RWPE2 (cell line): ENCODE measurements around the gene PKNOX2.

Experiments used
- ATAC-seq: fragments of 200-7000 bp; cut with Tn5 transposase; 3 replicates; pipeline ENCODE4 v1.9.1; 2021; ENCODE audit warnings: low read depth
- DNase-seq: peaks from one replicate; pipeline ENCODE4 v3.0.0-alpha.2; 2020; ENCODE audit warnings: low spot score
- H3K27ac ChIP-seq: fragments of 450-650 bp; 2 replicates; pipeline ENCODE4 v1.5.1; 2017; ENCODE audit warnings: mild to moderate bottlenecking; ENCODE audit not compliant: poor library complexity, severe bottlenecking
- H3K27me3 ChIP-seq: fragments of 250-450 bp; sonication (Bioruptor Pico); 2 replicates; pipeline ENCODE4 v1.5.1; 2021; ENCODE audit warnings: mild to moderate bottlenecking, moderate library complexity; ENCODE audit not compliant: insufficient read depth, poor library complexity, severe bottlenecking
- H3K36me3 ChIP-seq: fragments of 250-450 bp; sonication (Bioruptor Pico); 2 replicates; pipeline ENCODE4 v1.5.1; 2020; ENCODE audit warnings: low read depth, mild to moderate bottlenecking, moderate library complexity
- H3K4me1 ChIP-seq: fragments of 250-450 bp; sonication (Bioruptor Pico); 2 replicates; pipeline ENCODE4 v1.5.1; 2021; ENCODE audit warnings: mild to moderate bottlenecking, moderate library complexity; ENCODE audit not compliant: insufficient read depth, poor library complexity, severe bottlenecking
- H3K4me3 ChIP-seq: fragments of 250-450 bp; sonication (Bioruptor Pico); 2 replicates; pipeline ENCODE4 v1.5.1; 2021; ENCODE audit warnings: mild to moderate bottlenecking, moderate library complexity; ENCODE audit not compliant: severe bottlenecking
- H3K9me3 ChIP-seq: fragments of 250-450 bp; sonication (Bioruptor Pico); 2 replicates; pipeline ENCODE4 v1.5.1; 2021; ENCODE audit warnings: mild to moderate bottlenecking, moderate library complexity; ENCODE audit not compliant: severe bottlenecking
- TF ChIP-seq, protein P1 (sequence below): fragments of 450-650 bp; IDR thresholded peaks from one replicate; pipeline ENCODE4 v1.5.1; 2017; ENCODE audit warnings: mild to moderate bottlenecking, moderate library complexity; ENCODE audit not compliant: poor library complexity, severe bottlenecking

Gene PKNOX2

DNA sequence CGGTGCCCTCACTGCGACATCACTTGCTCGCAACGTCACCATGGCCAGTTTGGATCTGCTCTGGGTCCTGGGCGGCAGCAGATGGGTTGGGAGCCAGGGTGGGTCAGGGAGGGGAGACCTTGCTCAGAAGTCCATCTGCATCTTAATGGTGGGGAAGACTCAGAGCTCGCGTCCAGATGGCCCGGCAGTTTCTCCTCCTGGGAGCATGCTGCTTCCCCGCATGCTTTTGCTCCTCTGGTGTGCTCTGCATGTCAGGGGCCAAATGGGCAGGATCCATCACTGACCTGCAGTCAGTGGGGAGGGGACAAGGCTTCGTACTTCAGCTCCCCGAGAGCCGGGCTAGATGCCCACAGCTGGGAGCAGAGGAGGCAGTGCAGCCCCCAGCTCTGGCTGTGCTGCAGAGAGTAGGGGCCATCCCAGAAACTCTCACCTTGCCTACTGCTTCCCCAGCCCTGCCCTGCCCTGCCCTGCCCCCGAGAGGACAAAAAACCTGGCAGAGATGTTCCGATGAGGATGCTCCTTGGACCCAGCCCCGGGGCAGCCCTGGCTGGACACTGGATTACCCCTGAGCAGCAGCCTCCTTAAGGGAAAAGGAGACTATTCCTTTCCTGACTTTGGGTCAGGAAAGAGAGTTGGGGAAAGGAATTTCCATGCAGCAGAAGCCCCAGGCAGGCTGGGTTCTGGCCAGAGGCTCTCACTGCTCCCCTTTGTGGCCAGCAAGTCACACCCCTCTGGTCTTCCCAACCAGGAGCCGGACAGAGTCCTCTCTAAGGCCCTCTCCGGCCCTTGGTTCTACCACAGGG, 149.9 kb downstream of the PKNOX2 start:
- Histone ChIP-seq H3K9me3 (no peaks in the 10 kb centered on the region), H3K4me3 (no peak overlapping the region), H3K36me3 (no peaks in the 10 kb centered on the region), H3K27ac (no peak overlapping the region), H3K27me3 (no peaks in the 10 kb centered on the region), H3K4me1 (no peaks in the 10 kb centered on the region)
- ATAC-seq (no peak), DNase-seq (no peak)
- TF ChIP-seq, protein P1, sequence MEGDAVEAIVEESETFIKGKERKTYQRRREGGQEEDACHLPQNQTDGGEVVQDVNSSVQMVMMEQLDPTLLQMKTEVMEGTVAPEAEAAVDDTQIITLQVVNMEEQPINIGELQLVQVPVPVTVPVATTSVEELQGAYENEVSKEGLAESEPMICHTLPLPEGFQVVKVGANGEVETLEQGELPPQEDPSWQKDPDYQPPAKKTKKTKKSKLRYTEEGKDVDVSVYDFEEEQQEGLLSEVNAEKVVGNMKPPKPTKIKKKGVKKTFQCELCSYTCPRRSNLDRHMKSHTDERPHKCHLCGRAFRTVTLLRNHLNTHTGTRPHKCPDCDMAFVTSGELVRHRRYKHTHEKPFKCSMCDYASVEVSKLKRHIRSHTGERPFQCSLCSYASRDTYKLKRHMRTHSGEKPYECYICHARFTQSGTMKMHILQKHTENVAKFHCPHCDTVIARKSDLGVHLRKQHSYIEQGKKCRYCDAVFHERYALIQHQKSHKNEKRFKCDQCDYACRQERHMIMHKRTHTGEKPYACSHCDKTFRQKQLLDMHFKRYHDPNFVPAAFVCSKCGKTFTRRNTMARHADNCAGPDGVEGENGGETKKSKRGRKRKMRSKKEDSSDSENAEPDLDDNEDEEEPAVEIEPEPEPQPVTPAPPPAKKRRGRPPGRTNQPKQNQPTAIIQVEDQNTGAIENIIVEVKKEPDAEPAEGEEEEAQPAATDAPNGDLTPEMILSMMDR, result no peak

DNA sequence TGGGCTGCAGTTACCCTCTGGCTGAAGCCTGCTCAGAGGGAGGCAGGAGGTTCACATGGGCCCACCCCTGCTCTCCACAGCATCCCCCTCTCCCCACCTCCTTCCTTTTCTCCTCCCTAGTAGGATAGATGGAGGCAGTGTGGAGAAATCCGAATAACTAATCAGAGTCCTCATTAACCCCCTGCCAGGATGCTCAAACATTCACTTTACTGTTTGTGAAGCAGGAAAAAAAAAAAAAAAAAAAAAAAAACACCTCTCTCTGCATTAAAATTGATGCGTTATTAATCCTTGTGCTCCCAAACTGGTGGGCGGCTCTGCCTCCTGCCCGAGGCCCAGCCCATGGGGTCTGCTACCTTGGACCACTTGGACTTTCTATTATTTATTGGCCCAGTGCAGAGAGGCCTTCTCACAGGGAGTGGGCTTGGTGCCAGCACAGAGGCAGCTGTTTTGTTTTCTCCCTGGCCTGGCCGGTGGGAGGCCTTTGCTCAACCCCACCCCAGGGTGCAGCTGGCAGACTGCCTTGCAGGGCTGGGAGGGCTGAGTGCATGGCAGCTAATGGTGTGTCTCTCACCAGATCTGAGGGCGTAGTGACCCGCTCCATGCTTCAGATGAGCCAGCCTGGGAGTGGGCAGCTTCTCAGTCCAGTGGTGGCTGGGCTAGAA, 150.7 kb downstream of the PKNOX2 start:
- TF ChIP-seq, protein P1, result no peak
- no peak for ATAC-seq
- no peaks in the 10 kb centered on the region for H3K4me1 ChIP-seq
- H3K4me3 ChIP-seq, result no peak overlapping the region
- H3K36me3 ChIP-seq, result no peaks in the 10 kb centered on the region
- H3K9me3 ChIP-seq, result no peaks in the 10 kb centered on the region
- no peak overlapping the region for H3K27ac ChIP-seq
- DNase-seq, result no peak
- no peaks in the 10 kb centered on the region for H3K27me3 ChIP-seq

DNA sequence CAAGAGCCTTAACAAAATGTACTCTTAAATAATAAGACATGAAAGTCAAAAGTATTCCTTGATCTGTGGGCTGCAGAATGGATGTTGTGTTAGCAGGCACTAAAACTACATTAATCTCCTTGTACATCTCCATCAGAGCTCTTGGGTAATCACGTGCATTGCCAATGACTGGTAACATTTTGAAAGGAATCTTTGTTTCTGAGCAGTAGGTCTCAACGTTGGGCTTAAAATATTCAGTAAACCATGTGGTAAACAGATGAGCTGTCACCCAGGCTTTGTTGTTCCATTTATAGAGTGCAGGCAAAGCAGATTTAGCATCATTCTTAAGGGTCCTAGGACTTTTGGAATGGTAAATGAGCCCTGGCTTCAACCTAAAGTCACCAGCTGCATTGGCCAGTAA, 152.9 kb downstream of the PKNOX2 start:
- Histone ChIP-seq H3K27ac (no peak overlapping the region), H3K9me3 (no peaks in the 10 kb centered on the region), H3K4me1 (no peaks in the 10 kb centered on the region), H3K27me3 (no peaks in the 10 kb centered on the region), H3K4me3 (no peak overlapping the region), H3K36me3 (no peaks in the 10 kb centered on the region)
- TF ChIP-seq, protein P1, result no peak
- DNase-seq, result no peak
- ATAC-seq, result no peak

DNA sequence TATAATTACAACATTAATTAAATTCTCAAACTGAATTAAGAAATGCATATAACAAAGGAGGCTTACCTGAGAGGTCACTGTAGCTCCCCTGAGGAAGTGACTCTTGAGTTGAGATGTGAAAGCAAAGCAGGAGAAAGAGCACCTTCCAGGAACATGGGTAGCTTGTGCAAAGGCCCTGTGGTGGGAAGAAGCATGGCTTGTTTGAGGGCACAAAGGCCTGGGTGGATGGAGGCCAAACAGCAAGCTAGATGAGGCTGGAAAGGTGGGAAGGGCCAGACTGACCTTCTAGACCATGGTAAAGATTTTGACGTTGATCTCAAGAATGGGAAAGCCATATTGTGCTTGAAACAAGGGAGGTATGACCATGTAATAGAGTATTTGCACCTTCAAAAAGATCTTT, 155.1 kb downstream of the PKNOX2 start:
- TF ChIP-seq, protein P1, result no peak
- no peak overlapping the region for H3K4me3 ChIP-seq
- no peaks in the 10 kb centered on the region for H3K36me3 ChIP-seq
- DNase-seq, result no peak
- H3K9me3 ChIP-seq, result no peaks in the 10 kb centered on the region
- H3K4me1 ChIP-seq, result no peaks in the 10 kb centered on the region
- H3K27me3 ChIP-seq, result no peaks in the 10 kb centered on the region
- H3K27ac ChIP-seq, result no peak overlapping the region
- ATAC-seq, result no peak
